HG02973 (cell line): ENCODE results near the gene PEF1.

Experiments used
- ATAC-seq: cut with Tn5 transposase; IDR thresholded peaks from one replicate; pipeline ENCODE4 v1.9.1; 2021; ENCODE audit warnings: moderate library complexity; ENCODE audit not compliant: unreplicated experiment

The PEF1 gene

GRCh38 chr1:31671561-31672201, 27.0 kb upstream of the PEF1 start:
- no peak for ATAC-seq

DNA sequence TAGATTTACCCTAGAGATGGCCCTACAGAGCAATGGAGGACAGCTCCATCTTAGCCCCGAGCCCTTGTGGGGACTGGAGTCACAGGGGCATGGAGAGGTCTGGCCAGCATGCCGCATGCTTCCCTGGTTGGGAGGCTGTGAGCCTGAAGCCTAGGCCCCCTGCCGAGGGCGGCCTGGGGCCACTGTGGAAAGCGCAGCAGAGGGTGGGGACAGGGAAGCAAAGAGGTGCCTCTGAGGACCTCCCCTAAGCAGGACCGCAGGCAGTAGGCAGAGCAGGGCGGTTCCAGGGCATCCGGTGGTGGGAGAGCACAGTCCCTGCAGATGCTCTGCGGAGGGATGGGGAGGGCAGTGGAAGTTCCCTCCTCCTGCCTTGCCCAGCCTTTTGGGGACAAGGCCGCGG, 26.5 kb upstream of the PEF1 start:
- ATAC-seq, result no peak

GRCh38 chr1:31670593-31670964, 25.9 kb upstream of the PEF1 start:
- no peak for ATAC-seq

DNA sequence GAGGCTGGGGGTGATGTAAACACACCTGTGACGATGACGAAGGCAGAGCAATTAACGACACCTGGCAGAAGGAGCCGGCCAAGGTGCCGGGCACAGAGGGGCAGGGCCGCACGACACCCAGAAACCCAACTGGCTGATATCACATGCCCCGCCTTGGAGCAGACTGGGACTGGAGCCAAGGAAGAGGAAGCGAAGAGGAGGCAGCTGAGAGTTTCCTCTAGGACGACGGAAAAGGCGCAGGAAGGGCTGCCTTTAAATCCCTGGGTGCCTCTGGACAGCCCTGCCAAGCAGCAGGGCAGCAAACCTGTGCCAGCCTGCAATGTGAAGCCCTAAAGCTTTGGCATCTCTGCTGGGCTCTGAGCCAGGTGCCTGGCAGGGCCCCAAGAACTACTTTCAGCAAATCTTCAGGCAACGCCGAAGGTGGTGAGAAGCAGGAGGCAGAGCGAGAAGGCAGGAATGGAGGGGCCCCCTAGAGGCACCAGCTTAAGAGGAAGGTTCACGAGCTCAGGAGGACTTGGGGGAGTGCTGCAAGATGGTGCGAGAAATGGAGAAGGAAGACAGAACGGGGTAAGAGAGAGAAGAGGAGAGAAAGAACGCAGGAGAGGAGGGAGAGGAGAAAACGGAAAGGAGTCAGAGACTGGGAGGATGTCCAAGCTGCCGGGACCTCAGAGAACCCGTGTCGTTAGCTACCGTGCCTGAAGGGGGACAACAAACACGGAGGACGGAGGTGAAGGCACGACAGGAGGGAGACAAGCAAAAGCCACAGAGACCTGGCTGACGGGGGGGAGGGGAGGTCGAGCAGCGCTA, 25.3 kb upstream of the PEF1 start:
- ATAC-seq, result no peak

- ATAC-seq, result no peak
Measured at GRCh38 chr1:31669433-31669785, 24.7 kb upstream of the PEF1 start.

GRCh38 chr1:31668303-31668883, 23.7 kb upstream of the PEF1 start:
- no peak for ATAC-seq

- ATAC-seq, result no peak
Measured at GRCh38 chr1:31667065-31667785, 22.5 kb upstream of the PEF1 start.

DNA sequence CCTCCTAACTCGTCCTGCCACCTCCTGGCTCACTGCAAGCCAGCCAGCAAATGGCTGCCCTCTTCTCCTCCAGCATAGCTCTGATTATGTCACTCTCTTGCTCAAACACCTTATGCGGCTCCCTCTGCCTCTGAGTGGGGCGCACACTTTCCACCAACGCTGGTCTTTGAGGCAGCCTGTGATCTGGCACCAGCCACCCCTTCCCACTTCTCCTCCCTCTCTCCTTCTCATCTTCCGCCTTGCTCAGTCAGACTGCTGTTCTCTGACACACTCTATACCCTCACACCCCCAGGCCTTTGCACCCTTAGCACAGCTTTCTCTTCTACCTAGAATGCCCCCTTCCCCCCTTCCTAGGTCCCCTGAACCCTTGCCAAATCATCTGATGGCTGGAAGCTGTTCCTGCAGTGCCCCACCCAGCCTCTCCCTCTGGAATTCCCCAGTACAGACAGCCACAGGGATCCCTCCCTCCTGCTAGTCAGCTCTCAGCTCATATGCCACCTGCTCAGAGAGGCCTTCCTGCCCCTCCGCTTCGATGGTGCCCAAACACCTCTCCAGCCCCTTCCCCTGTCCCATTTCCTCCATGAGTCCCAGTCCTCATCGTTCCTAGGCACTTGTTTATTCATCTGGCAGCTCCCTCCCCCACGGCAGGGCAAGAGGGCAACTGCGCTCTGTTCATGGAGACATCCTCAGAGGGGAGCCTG, 21.7 kb upstream of the PEF1 start:
- no peak for ATAC-seq

DNA sequence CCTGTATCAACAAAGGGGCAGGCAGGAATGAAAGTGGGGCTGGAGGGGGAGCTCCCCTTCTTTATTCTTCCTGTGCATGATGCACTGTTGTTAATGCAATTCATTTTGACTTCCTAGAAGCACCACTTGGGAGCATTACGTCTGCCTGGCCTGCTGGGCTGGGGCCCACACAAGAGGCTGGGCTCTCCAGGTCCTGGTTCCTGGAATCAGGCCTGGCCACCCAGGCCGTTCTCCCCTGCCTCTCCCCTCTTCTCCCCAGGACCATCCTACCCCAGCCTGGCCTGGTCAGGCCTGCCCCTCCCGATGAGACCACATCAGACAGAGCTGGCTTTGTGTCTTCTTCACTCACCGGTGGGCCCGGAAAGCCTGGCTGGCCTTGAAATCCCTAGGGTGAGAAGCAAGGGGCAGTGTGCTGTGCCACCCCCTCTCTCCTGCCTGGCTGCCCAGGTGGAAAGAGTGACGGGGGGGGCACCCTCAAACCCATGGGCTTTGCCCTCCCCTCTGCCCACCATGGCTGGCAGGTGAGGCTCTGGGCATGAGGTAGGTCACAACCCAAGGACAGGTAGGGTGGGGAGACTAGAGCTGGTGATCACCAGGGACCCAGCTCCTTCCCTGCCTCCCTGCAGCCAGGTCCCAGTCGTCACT, 20.7 kb upstream of the PEF1 start:
- ATAC-seq, result no peak

- no peak for ATAC-seq
Measured at GRCh38 chr1:31664528-31664927, 19.9 kb upstream of the PEF1 start.

DNA sequence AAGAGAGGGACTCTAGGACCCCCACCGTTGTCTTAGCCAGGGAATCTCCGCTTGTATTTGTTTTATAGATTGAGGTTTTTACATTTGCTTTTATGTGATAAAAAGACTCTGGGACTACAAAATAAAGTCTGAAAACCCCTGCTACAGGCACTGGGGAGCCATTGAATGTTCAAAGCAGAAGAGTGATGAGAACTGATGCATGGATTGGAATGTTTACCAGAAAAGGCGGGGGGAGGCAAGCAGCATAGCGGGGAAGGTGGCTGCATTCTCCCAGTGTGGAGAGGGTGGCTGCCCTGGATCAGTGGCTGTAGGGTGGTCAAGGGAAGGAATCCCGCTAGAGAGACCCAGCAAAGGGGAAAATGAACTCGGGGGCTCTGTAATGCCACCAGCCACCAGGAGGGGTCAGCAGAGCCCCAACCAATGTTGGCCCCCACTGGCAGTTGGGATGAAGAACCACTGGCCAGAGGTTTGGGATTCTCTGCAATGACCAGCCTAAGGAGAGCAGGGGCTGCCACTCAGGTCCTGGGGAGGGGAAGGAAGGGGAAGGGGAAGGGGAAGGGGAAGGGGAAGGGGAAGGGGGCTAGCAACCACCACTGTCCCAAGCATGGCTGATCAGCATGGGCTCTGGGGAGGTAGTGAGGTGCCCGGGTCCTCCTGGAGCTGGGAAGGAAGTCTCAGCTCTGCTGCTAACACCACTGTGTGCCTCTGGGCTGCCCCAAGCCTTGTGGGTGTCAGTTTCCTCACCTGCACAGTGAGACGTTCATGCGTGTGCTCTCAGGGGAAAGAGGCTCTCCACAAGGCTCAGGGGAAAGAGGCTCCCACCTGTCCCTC, 19.2 kb upstream of the PEF1 start:
- ATAC-seq, result no peak

- ATAC-seq, result no peak
Measured at GRCh38 chr1:31662463-31662862, 17.8 kb upstream of the PEF1 start.

DNA sequence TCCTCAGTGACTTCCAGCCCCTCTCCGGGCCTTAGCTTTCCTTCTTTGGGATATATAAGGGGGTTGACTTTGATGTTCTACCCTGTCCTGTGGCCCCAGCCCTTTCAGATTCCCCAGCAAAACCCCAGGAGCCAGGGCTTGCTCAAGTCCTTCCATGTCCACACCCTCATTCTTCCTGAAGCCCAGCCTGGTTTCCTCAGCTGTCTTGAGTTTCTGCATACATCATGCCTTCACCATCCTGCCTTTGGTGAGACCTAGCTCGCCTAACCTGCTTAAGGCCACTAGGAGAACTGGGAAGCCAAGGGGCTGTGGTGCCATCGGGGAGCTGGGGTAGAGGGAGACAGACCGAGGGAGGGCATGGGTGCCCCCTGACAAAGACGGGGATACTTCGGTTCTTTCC, 17.2 kb upstream of the PEF1 start:
- ATAC-seq, result no peak

- ATAC-seq, result no peak
Measured at GRCh38 chr1:31660871-31661455, 16.3 kb upstream of the PEF1 start.

DNA sequence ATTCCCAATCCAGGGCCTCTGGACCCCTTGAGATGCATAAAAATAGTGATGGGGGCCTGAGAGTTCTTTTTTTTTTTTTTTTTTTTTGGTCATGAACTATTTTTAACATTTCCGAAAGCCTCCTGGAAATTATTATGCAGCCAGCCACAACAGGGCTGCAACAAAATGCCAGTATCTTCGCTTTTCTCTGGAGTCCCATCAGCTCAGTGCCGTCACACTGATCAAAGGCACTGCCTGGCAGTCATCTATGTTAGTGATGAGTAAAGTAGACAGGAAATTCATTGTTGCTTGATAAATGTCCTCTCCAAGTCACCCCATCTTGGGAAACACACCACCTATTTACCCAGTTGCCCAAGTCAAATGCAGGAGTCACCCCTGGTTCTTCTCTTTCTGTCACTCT, 15.2 kb upstream of the PEF1 start:
- no peak for ATAC-seq

GRCh38 chr1:31658721-31659120, 14.0 kb upstream of the PEF1 start:
- no peak for ATAC-seq

- no peak for ATAC-seq
Measured at GRCh38 chr1:31657972-31658510, 13.4 kb upstream of the PEF1 start.

DNA sequence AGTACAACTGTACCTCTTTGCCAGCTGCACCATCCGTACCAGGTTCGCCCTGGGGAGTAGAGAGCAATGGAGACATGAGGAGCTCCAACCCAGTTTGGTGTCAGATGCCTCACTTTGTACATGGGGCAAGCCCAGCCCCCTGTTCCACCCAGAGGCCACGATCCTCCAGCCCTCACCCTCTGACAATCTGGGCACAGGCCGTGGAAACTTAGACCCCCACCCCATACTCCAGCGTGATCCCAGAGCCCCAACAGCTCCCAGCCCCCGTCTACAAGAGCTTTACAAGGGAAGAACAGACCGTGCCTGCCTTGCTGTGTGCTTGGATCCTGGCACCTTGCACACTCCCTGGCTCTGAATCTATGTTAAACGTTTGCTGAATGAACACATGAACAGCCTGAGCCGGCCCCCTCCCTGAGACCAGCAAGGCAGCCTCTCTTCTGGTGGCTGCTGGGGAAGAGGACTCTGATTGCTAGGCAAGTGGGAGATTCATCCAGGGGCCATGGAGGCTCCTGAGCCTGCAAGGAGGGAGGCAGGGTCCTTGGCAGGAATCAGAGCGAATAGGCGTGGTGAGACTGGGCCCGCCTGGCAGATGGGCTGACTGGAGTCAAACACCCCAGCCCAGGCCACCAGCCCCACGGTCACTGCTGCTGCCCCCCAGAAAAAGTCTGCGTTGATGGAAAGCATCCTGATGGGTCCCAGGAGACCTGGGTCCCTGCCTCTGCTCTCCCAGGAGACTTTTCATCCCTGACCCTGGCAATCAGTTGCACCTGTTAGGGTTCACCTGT, 12.5 kb upstream of the PEF1 start:
- ATAC-seq, result no peak
